ENCODE results near the gene ZMYND19. TPM values are rescaled to one million over a fixed set of nuclear protein-coding genes. Genes with fewer than 3 reads are reported as not detected.
"Not testable (repeated sequence)": the region's sequence is repeated elsewhere in the genome, so short reads cannot be mapped to it uniquely, and the experiment has no call there.

Gene ZMYND19
- total RNA-seq, 1 experiment from 2014 or later = 79.2 TPM

DNA sequence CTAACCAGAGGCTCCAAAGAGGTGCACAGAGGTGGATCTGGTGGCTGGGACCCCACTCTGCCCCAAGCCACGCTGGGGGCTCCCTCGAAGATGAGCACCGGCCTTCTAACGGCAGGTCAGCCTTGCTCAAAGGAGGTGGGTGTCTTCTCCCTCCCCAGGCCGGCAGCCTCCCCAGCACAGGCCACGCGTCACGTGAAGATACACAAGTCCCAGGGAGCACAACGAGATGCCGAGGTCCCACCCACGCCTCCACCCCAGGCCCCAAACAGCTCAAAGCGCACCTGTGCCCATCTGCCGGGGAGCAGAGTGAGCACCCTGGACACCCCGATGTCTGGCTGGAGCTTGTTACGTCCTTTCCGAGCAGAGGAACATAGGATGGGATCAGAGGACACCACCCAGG, 52.3 kb downstream of the ZMYND19 start:
- Histone ChIP-seq H2BK20ac (ENCODE audit: low read depth, low read length, poor library complexity, severe bottlenecking) (no peak overlapping the region), H3K79me1 (ENCODE audit: insufficient read depth, low read depth, low read length, poor library complexity, severe bottlenecking) (no peaks in the 10 kb centered on the region), H3K4me2 (ENCODE audit: insufficient read depth, insufficient read length, low read length) (no peak overlapping the region), H3K4ac (ENCODE audit: low read depth, low read length) (no peak overlapping the region), H4K8ac (replicated peaks; ENCODE audit: insufficient read length, low read depth, low read length) (no peak overlapping the region), H2BK5ac (ENCODE audit: insufficient read length, low read length) (no peak overlapping the region), H3K9me3 (ENCODE audit: control insufficient read depth, low read depth, low read length) (no peaks in the 10 kb centered on the region), H3K27ac (ENCODE audit: insufficient read length, low read depth, low read length) (no peak overlapping the region), H3K9ac (ENCODE audit: extremely low read depth, insufficient read length, low read length) (no peak overlapping the region), H3K27me3 (ENCODE audit: insufficient read depth, low read length) (no peaks in the 10 kb centered on the region), H3K23ac (ENCODE audit: insufficient read length, low read depth, low read length) (no peak overlapping the region), H3K56ac (ENCODE audit: insufficient read length, low read depth, low read length) (no peak overlapping the region), H2AK5ac (ENCODE audit: insufficient read length, low read length) (no peak overlapping the region), H3K4me1 (ENCODE audit: insufficient read depth, low read length) (no peaks in the 10 kb centered on the region), H4K91ac (ENCODE audit: insufficient read length, low read depth, low read length) (no peak overlapping the region), H2BK120ac (ENCODE audit: low read depth, low read length, poor library complexity, severe bottlenecking) (no peak overlapping the region), H3K79me2 (ENCODE audit: insufficient read depth, low read length) (no peaks in the 10 kb centered on the region), H3K18ac (ENCODE audit: insufficient read length, low read depth, low read length) (no peak overlapping the region), H2AFZ (ENCODE audit: low read length) (no peak overlapping the region), H3T11ph (ENCODE audit: low read length) (no peak overlapping the region), H3K23me2 (ENCODE audit: insufficient read length, low read depth, low read length, poor library complexity, severe bottlenecking) (peaks cover 2% of the 10 kb centered on the region), H4K20me1 (ENCODE audit: control insufficient read depth, insufficient read depth, insufficient read length) (peaks cover under 1% of the 10 kb centered on the region), H4K5ac (ENCODE audit: insufficient read length, low read depth, low read length) (no peak overlapping the region), H3K14ac (ENCODE audit: insufficient read depth, low read length) (no peak overlapping the region), H2BK12ac (ENCODE audit: insufficient read length, low read depth, low read length) (no peak overlapping the region), H2BK15ac (ENCODE audit: low read depth, low read length) (no peak overlapping the region)
- Mint-ChIP-seq H3K4me3 (no peak overlapping the region), H3K4me1 (peaks cover 5 to 7% of the 10 kb centered on the region in 2 experiments), H3K27me3 (ENCODE audit: low read depth) (peaks cover 5% of the 10 kb centered on the region), H3K27ac (no peak overlapping the region; a peak in 1 of 7 replicates), H3K36me3 (ENCODE audit: insufficient read depth in 1 of 3, low read depth in 3 of 3) (peaks cover 4 to 8% (median 5%) of the 10 kb centered on the region in 3 experiments; a peak in 5 of 7 replicates), H3K9me3 (peaks cover 10 to 21% of the 10 kb centered on the region in 2 experiments)
- TF ChIP-seq, protein P1, sequence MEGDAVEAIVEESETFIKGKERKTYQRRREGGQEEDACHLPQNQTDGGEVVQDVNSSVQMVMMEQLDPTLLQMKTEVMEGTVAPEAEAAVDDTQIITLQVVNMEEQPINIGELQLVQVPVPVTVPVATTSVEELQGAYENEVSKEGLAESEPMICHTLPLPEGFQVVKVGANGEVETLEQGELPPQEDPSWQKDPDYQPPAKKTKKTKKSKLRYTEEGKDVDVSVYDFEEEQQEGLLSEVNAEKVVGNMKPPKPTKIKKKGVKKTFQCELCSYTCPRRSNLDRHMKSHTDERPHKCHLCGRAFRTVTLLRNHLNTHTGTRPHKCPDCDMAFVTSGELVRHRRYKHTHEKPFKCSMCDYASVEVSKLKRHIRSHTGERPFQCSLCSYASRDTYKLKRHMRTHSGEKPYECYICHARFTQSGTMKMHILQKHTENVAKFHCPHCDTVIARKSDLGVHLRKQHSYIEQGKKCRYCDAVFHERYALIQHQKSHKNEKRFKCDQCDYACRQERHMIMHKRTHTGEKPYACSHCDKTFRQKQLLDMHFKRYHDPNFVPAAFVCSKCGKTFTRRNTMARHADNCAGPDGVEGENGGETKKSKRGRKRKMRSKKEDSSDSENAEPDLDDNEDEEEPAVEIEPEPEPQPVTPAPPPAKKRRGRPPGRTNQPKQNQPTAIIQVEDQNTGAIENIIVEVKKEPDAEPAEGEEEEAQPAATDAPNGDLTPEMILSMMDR (conservative IDR thresholded peaks at IDR 0.05) = no peak
- DNase-seq = no peak
- WGBS (ENCODE audit: extremely low coverage, insufficient read length, low lambda C conversion rate) = no CpG with 5 or more reads among the region's 16 CpGs

DNA sequence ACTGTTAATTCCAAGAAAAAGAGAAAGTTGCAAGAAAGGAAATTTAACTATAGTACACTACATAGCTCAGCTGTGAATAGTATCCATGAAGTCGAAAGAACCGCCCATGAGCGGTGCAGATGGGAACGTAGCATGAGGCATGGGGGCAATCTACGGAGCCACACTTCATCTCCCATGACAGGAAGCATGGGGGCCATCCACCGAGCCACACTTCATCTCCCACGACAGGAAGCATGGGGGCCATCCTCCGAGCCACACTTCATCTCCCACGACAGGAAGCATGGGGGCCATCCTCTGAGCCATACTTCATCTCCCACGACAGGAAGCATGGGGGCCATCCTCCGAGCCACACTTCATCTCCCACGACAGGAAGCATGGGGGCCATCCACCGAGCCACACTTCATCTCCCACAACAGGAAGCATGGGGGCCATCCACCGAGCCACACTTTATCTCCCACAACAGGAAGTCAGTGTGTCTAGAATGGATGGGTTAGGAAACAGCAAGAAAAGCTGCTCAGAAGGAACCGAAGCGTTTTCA, 53.6 kb downstream of the ZMYND19 start:
- H3K27ac ChIP-seq (ENCODE audit: insufficient read length, low read depth, low read length); H3K14ac ChIP-seq (ENCODE audit: insufficient read depth, low read length); H3K27ac Mint-ChIP-seq; H3K4me2 ChIP-seq (ENCODE audit: insufficient read depth, insufficient read length, low read length); H2AK5ac ChIP-seq (ENCODE audit: insufficient read length, low read length); H3K4me1 ChIP-seq (ENCODE audit: insufficient read depth, low read length); H3K23me2 ChIP-seq (ENCODE audit: insufficient read length, low read depth, low read length, poor library complexity, severe bottlenecking); H2BK5ac ChIP-seq (ENCODE audit: insufficient read length, low read length); H3K27me3 Mint-ChIP-seq (ENCODE audit: low read depth); H3K56ac ChIP-seq (ENCODE audit: insufficient read length, low read depth, low read length); H3K4ac ChIP-seq (ENCODE audit: low read depth, low read length); H2BK15ac ChIP-seq (ENCODE audit: low read depth, low read length); H3K18ac ChIP-seq (ENCODE audit: insufficient read length, low read depth, low read length); DNase-seq; H3T11ph ChIP-seq (ENCODE audit: low read length); H2BK120ac ChIP-seq (ENCODE audit: low read depth, low read length, poor library complexity, severe bottlenecking); H3K27me3 ChIP-seq (ENCODE audit: insufficient read depth, low read length); H3K23ac ChIP-seq (ENCODE audit: insufficient read length, low read depth, low read length); H4K5ac ChIP-seq (ENCODE audit: insufficient read length, low read depth, low read length); H4K20me1 ChIP-seq (ENCODE audit: control insufficient read depth, insufficient read depth, insufficient read length); H2AFZ ChIP-seq (ENCODE audit: low read length); H3K9ac ChIP-seq (ENCODE audit: extremely low read depth, insufficient read length, low read length); H4K8ac ChIP-seq (replicated peaks; ENCODE audit: insufficient read length, low read depth, low read length); H3K4me3 Mint-ChIP-seq; H3K79me1 ChIP-seq (ENCODE audit: insufficient read depth, low read depth, low read length, poor library complexity, severe bottlenecking); H2BK12ac ChIP-seq (ENCODE audit: insufficient read length, low read depth, low read length); H2BK20ac ChIP-seq (ENCODE audit: low read depth, low read length, poor library complexity, severe bottlenecking); H3K36me3 Mint-ChIP-seq (ENCODE audit: insufficient read depth in 1 of 3, low read depth in 3 of 3); H4K91ac ChIP-seq (ENCODE audit: insufficient read length, low read depth, low read length); H3K4me1 Mint-ChIP-seq; H3K9me3 ChIP-seq (ENCODE audit: control insufficient read depth, low read depth, low read length); H3K79me2 ChIP-seq (ENCODE audit: insufficient read depth, low read length): not testable (repeated sequence)
- peaks cover 10 to 24% of the 10 kb centered on the region in 2 experiments for H3K9me3 Mint-ChIP-seq
- no CpG with 5 or more reads among the region's 16 CpGs for WGBS (ENCODE audit: extremely low coverage, insufficient read length, low lambda C conversion rate)

Measured in H9 (cell line).